ENCODE data around the gene CHST2. TPM values are rescaled to one million over a fixed set of nuclear protein-coding genes. Genes with fewer than 3 reads are reported as not detected.
"Not testable (repeated sequence)": the region's sequence is repeated elsewhere in the genome, so short reads cannot be mapped to it uniquely, and the experiment has no call there.

Gene CHST2
- 1.8 and 17.5 TPM in 2 replicates for total RNA-seq (ENCODE audit: low replicate concordance)
- long read RNA-seq: 0 reads

DNA sequence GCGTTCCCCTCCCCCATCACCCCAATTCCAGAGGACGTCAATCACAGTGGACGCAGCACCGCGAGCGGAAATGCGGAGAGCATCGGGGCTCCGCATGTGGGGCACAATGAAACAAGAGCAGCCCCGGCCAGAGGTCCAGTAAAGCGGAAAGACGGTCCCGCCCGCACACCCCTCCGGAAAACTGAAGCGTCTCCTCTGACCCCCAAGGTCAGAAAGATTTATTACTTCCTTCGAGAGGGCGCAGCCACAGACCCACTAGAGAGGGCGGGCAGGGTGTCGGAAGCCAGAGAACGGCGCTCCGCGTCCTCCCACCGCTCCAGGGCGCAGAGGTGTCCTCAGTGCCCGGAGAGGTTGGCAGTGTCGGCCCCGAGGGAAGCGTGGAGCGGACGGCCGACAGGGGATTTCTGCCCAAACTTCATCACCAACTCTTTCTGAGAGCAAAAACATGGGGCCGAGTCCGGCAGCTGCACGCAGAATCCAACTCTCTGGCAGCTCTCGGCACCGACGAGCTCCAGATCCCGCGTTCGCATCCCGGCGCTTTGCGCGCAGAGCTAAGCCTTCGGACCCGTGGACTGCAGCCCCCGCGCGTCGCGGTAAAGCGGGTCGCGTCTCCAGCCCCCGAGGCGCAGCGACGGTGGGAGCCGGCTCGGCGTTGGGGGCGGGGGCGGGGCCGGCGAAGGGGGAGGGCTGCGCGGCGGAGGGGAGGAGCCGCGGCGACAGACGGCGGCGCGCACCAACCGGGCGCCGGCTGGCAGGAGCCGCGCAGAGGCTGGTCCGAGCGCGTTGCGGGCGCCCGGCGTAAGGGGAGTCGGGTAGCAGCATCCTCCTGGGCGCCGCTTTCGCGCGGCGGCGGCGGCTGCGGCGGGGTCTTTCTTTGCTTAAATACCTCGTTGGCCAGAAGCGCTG lies at the start of gene CHST2:
TSS of gene CHST2 (plus strand) at position 763 of the 906 bp plus-strand sequence. CDS start 1,046 bp downstream, outside the sequence.
- peak within 1 kb of the TSS; percentile 29 for H3K27ac Mint-ChIP-seq
- peak within 1 kb of the TSS; percentile 89 for H3K4me3 Mint-ChIP-seq
- DNase-seq (ENCODE audit: extremely low spot score, unreplicated experiment): peak; percentile 84
- no peaks in the 10 kb centered on the region for H3K9me3 Mint-ChIP-seq
- peak; percentile 35 for TF ChIP-seq CTCF (conservative IDR thresholded peaks at IDR 0.05)
- H3K27me3 Mint-ChIP-seq: peaks cover 64% of the 10 kb centered on the region
- peaks cover 17% of the 10 kb centered on the region for H3K4me1 Mint-ChIP-seq (ENCODE audit: unreplicated experiment)
- no peaks in the 10 kb centered on the region for H3K36me3 Mint-ChIP-seq

DNA sequence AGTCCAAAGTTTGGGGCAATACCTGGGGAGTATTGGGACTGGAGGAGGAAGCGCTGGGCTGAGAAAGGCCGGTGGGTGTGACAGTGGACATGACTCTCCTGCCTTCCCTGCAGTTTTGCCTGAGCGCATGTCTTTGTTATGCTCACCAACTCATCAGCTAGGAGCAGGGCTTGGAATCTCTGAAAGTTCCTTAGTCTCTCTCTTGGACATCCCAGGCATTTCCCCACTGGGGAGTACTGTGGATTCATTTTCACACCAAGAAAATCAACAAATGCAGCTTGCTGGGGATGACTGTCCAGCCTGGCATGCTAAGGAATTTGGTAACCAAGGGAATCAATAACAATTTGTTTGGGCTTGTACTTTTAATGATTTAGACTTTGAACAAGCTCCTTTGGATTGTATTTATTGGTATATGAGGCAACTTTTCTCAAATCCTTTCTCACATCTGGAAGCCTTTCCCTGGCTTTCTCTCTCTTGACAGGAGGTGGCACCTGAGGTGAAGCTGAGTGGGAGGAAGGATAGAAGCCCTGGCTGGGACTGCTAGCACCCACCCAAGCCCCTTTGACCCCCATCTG lies 48.5 kb upstream of the CHST2 start:
- H3K4me1 Mint-ChIP-seq (ENCODE audit: unreplicated experiment): peaks cover 5% of the 10 kb centered on the region
- no peak overlapping the region for H3K27ac Mint-ChIP-seq
- H3K27me3 Mint-ChIP-seq: no peaks in the 10 kb centered on the region

GRCh38 chr3:143071776-143072175 lies 47.8 kb upstream of the CHST2 start:
- Mint-ChIP-seq H3K4me3 (no peak overlapping the region), H3K36me3 (no peaks in the 10 kb centered on the region), H3K27ac (no peak overlapping the region), H3K4me1 (ENCODE audit: unreplicated experiment) (peaks cover 5% of the 10 kb centered on the region), H3K9me3 (peaks cover 10% of the 10 kb centered on the region), H3K27me3 (no peaks in the 10 kb centered on the region)
- TF ChIP-seq CTCF (conservative IDR thresholded peaks at IDR 0.05): no peak
- DNase-seq (ENCODE audit: extremely low spot score, unreplicated experiment): no peak

More for the DNA sequence above, 48.5 kb upstream of the CHST2 start:
- H3K36me3 Mint-ChIP-seq: no peaks in the 10 kb centered on the region
- no peak for TF ChIP-seq CTCF (conservative IDR thresholded peaks at IDR 0.05)
- peaks cover 10% of the 10 kb centered on the region for H3K9me3 Mint-ChIP-seq
- H3K4me3 Mint-ChIP-seq: no peak overlapping the region
- no peak for DNase-seq (ENCODE audit: extremely low spot score, unreplicated experiment)

GRCh38 chr3:143072298-143073020 lies 47.1 kb upstream of the CHST2 start:
- H3K9me3 Mint-ChIP-seq; H3K27me3 Mint-ChIP-seq; H3K4me3 Mint-ChIP-seq; H3K4me1 Mint-ChIP-seq (ENCODE audit: unreplicated experiment); H3K36me3 Mint-ChIP-seq; DNase-seq (ENCODE audit: extremely low spot score, unreplicated experiment); H3K27ac Mint-ChIP-seq: not testable (repeated sequence)

- H3K36me3 Mint-ChIP-seq; H3K4me3 Mint-ChIP-seq; H3K4me1 Mint-ChIP-seq (ENCODE audit: unreplicated experiment); H3K27ac Mint-ChIP-seq; H3K9me3 Mint-ChIP-seq; H3K27me3 Mint-ChIP-seq; DNase-seq (ENCODE audit: extremely low spot score, unreplicated experiment): not testable (repeated sequence)
Observed at GRCh38 chr3:143073541-143073940, 46.0 kb upstream of the CHST2 start.

DNA sequence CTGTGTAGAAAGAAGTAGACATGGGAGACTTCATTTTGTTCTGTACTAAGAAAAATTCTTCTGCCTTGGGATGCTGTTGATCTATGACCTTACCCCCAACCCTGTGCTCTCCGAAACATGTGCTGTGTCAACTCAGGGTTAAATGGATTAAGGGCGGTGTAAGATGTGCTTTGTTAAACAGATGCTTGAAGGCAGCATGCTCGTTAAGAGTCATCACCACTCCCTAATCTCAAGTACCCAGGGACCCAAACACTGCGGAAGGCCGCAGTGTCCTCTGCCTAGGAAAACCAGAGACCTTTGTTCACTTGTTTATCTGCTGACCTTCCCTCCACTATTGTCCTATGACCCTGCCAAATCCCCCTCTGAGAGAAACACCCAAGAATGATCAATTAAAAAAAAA lies 45.6 kb upstream of the CHST2 start:
- H3K36me3 Mint-ChIP-seq; H3K27ac Mint-ChIP-seq; H3K4me1 Mint-ChIP-seq (ENCODE audit: unreplicated experiment); H3K9me3 Mint-ChIP-seq; H3K27me3 Mint-ChIP-seq; DNase-seq (ENCODE audit: extremely low spot score, unreplicated experiment); H3K4me3 Mint-ChIP-seq: not testable (repeated sequence)

Measured in type B pancreatic cell (in vitro differentiated cells).